ENCODE results near the gene PDZD7.

Gene PDZD7

GRCh38 chr10:101071885-101072433 is 41.0 kb upstream of the PDZD7 start:
- TF ChIP-seq CTCF (IDR thresholded peaks at IDR 0.05; ENCODE audit: unreplicated experiment in 3 of 3), result no peak
- no peaks in the 10 kb centered on the region for H3K9me3 Mint-ChIP-seq
- H3K36me3 Mint-ChIP-seq (ENCODE audit: low read depth), result no peaks in the 10 kb centered on the region
- peaks cover 67% of the 10 kb centered on the region for H3K27me3 Mint-ChIP-seq (ENCODE audit: low read depth)
- peak overlapping the region in 1 of 3 experiments; percentile 40 for H3K4me3 Mint-ChIP-seq
- peak overlapping the region in 2 of 3 experiments; percentile 19 to 85 for H3K27ac Mint-ChIP-seq
- peaks cover 25% of the 10 kb centered on the region for H3K4me1 Mint-ChIP-seq

- Mint-ChIP-seq H3K9me3 (no peaks in the 10 kb centered on the region), H3K4me1 (peaks cover 25% of the 10 kb centered on the region), H3K27me3 (ENCODE audit: low read depth) (peaks cover 67% of the 10 kb centered on the region), H3K36me3 (ENCODE audit: low read depth) (no peaks in the 10 kb centered on the region), H3K27ac (peak overlapping the region in 2 of 3 experiments; percentile 25 to 85), H3K4me3 (peak overlapping the region in 1 of 3 experiments; percentile 6)
- no peak for TF ChIP-seq CTCF (IDR thresholded peaks at IDR 0.05; ENCODE audit: unreplicated experiment in 3 of 3)
Measured at GRCh38 chr10:101071267-101071884, 40.4 kb upstream of the PDZD7 start.

- Mint-ChIP-seq H3K27me3 (ENCODE audit: low read depth) (peaks cover 67% of the 10 kb centered on the region), H3K36me3 (ENCODE audit: low read depth) (no peaks in the 10 kb centered on the region), H3K4me1 (peaks cover 37% of the 10 kb centered on the region), H3K27ac (no peak overlapping the region), H3K9me3 (no peaks in the 10 kb centered on the region), H3K4me3 (no peak overlapping the region)
- no peak for TF ChIP-seq CTCF (IDR thresholded peaks at IDR 0.05; ENCODE audit: unreplicated experiment in 3 of 3)
Measured at GRCh38 chr10:101070098-101070497, 39.2 kb upstream of the PDZD7 start.

- no peaks in the 10 kb centered on the region for H3K9me3 Mint-ChIP-seq
- H3K27me3 Mint-ChIP-seq (ENCODE audit: low read depth), result peaks cover 70% of the 10 kb centered on the region
- no peaks in the 10 kb centered on the region for H3K36me3 Mint-ChIP-seq (ENCODE audit: low read depth)
- H3K27ac Mint-ChIP-seq, result no peak overlapping the region
- H3K4me3 Mint-ChIP-seq, result no peak overlapping the region
- no peak for TF ChIP-seq CTCF (IDR thresholded peaks at IDR 0.05; ENCODE audit: unreplicated experiment in 3 of 3)
- H3K4me1 Mint-ChIP-seq, result peaks cover 44% of the 10 kb centered on the region
Measured at GRCh38 chr10:101069441-101069840, 38.5 kb upstream of the PDZD7 start.

- no peaks in the 10 kb centered on the region for H3K36me3 Mint-ChIP-seq (ENCODE audit: low read depth)
- H3K27me3 Mint-ChIP-seq (ENCODE audit: low read depth), result peaks cover 62% of the 10 kb centered on the region
- peak overlapping the region in 2 of 3 experiments; percentile 45 to 82 for H3K27ac Mint-ChIP-seq
- peak overlapping the region; percentile 91 to 96 (median 93) for H3K4me3 Mint-ChIP-seq
- no peaks in the 10 kb centered on the region for H3K9me3 Mint-ChIP-seq
- TF ChIP-seq CTCF (IDR thresholded peaks at IDR 0.05; ENCODE audit: unreplicated experiment in 3 of 3), result peak; percentile 89 to 93 (median 91)
- H3K4me1 Mint-ChIP-seq, result peaks cover 46% of the 10 kb centered on the region
Measured at GRCh38 chr10:101067356-101068083, 36.6 kb upstream of the PDZD7 start.

All from nephron (organoid).